NCI-H2171 (cell line): ENCODE measurements around the gene LUC7L2.
"Not testable (repeated sequence)": the region's sequence is repeated elsewhere in the genome, so short reads cannot be mapped to it uniquely, and the experiment has no call there.

ENCODE experiments used
- DNase-seq: peaks from one replicate; lab custom pipeline; 2025; lab: John Stamatoyannopoulos, UW

LUC7L2 gene, protein sequence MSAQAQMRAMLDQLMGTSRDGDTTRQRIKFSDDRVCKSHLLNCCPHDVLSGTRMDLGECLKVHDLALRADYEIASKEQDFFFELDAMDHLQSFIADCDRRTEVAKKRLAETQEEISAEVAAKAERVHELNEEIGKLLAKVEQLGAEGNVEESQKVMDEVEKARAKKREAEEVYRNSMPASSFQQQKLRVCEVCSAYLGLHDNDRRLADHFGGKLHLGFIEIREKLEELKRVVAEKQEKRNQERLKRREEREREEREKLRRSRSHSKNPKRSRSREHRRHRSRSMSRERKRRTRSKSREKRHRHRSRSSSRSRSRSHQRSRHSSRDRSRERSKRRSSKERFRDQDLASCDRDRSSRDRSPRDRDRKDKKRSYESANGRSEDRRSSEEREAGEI

DNA sequence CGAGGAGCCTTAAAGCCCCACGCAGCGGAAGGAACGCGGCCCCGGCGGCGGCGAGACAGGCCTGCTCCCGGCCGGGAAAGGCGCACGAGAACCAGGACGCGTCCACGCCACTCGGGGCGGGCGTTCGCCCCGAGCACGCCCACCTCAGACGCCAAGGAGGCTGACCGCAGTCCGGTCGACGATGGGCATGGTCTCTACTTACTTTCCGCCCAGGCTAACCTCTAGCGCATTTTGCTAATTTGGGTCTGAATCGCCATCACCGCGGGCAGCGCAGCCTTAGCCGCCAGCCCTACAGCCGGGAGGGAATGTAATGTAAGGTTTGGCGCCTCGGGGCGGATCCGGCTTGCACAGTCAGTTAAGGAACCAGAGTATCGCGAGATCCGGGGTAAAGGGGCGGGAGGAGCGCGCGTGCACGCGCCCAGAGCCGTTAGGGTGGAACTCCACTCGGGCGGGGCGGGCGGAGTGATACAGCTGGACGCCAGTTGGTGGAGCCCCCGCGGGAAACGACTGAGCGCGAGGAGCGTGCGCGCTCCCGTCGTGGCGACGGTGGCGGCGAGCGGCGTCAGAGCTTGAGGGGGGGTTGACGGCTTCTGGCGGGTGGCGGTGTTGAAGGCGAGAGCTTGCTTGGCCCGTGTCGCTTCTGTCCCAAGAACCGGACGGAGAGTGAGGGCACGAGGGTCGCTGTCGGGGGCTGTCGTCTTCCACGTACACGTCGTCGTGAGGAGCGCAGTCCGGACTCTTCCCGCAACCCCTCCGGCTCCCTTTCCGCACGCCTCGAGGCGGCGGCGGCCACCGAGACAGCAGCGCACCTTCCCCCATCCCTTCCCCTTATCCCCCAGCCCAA lies at the start of gene LUC7L2:
LUC7L2 (plus strand) TSS at position 529 of the 844 bp plus-strand sequence. CDS start 368 bp downstream, outside the sequence.
- peak; percentile 98 for DNase-seq

DNA sequence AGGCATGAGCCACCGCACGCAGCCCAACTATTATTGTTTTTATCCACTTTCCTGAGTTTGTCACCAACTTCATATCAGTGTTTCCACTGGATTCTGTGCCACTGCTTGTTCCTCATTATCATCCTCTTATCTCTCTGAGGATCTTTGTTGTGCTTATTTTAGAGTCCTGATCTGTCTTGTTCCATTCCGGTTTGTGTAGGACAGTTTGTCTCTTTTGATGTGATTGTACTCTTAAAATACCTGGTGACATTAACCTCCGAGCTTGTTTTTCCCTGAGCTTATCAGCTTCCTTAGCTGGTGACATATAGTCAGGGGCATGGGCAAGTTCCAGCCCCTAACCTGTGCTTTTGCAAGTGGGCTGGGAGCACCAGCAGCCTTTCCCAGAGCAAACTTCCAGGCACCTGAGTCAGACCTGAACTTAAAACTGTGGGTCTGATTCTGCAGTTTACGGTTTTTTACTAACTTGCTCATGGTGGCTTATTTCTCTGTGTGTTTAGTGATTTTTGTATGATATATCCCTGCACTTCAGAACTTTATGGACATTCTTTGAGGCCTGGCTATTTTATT lies 41.7 kb upstream of the LUC7L2 start:
- DNase-seq: no peak

DNA sequence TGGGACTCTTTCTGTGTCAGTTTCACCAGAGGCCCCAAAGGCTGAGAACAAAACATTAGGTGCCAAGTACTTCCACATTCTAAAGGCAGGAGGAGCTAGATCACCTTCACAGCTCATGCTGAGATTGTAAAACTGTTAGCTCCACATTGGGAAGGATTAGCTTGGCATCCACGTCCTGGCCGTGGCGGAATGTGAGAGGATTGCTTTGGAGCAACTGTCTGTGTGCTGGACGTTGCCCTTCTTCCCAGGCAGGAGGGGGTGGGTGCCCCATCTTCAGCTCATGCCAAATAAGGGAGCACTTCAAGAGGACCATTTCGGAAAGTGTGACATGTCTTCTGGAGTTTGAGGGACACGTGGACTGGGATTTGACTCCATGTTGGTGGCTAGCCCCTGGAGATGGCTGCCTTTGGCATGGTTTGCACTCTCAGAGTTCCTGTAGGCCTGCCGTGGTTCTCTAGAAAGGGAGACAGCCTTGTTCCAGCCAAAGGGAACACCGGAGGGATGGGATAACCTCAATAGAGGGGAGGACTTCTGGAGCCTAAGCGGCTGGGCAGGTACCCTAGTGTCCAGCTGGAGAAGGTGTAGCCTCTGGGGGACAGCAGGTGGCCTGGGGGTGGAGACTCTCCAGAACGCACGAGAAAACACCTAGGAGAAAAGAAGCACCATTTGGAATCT lies 38.5 kb upstream of the LUC7L2 start:
- no peak for DNase-seq

DNA sequence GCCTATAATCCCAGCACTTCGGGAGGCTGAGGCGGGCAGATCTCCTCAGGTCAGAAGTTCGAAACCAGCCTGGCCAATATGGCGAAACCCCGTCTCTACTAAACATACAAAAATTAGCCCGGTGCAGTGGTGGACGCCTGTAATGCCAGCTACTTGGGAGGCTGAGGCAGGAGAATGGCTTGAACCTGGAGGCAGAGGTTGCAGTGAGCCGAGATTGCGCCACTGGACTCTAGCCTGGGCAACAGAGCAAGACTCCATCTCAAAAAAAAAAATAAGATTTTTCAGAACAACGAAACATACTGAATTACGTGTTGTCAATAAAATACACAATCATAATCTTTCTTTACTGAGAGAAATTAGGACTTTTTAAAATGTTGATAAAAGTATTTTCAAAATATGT lies 35.0 kb upstream of the LUC7L2 start:
- DNase-seq: not testable (repeated sequence)

DNA sequence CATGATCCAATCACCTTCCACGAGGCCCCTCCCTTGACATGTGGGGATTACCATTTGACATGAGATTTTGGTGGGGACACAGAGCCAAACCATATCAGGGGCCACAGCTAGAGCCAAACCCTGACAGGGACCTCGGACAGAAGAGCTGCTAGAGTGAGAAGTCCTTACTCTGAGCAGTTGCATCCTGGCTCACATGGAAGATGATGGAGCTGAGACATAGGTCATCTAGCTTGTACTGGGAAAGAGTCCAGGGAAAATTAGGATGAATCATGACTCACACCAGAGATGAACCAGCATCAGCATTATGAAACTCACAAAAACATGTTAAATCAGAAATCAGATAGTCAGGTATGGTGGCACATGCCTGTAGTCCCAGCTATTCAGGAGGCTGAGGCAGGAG lies 31.3 kb upstream of the LUC7L2 start:
- no peak for DNase-seq

DNA sequence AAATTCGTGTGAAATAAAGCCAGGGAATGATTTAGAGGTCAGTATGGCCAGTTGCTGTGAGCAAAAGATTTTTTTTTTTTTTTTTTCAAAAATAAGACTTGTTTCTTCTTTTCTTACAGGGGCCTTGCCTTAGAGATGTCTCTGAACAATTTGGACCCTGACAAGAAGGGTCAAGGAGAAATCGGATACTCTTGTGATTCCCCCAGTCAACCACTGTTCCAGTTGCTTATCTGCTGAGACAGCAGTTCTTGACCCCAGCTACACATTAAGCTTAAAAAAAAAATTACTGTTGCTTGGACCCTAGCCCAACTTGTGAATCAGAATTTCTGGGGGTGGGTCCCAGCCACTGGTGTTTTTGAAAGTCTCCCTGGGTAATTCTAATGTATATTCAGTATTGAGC lies 30.6 kb upstream of the LUC7L2 start:
- DNase-seq: no peak

DNA sequence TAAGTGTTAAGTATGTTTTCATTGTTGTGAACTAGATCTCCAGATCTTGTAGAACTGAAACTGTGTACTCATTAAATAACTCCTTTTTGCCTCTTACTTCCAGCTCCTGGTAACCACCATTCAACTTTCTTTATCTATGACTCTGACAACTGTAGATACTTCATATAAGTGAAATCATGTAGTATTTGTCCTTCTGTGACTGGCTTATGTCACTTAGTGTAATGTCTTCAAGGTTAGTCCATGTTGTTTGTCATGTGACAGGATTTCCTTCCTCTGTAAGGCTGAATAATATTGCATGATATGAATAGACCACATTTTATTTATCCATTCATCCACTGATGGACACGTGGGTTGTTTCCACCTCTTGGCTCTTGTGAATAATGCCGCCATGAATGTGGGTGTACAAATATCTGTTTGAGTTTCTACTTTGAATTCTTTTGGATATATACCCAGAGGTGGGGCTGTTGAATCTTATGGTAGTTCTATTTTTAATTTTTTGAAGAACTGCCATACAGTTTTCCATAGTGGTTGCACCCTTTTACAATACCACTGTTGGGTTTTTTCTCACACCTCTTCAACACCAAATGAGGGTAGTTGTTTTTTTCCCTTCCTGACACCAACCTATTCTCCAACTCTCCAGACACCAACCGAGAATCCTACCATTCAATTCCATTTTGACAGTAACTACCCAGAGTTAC lies 29.2 kb upstream of the LUC7L2 start:
- DNase-seq: no peak

DNA sequence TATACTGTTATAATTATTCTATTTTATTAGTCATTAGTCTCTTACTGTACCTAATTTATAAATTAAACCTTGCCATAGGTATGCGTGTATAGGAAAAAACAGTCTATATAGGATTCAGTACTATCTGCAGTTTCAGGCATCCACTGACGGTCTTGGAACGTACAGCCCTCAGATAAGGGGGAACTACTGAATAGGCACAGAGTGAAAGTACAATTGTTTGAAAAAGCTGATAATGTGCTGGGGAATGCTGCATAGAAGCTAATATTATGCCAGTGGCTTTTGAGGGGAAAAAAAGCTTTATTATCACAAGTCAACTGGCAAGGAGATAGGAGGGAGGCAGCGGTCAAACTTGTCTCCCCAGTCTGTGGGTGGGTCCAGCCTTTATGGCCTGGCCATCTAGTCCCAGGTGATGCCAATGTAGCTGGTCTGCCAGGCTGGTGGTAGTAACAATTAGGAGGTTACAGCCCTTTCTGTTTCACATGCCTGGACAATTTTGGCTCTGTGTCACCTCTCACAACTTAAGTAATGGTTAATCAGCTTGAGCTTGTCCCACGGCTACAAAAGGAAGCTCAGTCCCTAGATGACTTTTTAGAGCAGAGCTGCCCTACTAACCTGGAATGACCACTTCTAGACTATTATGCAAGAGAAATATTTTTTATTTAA lies 26.9 kb upstream of the LUC7L2 start:
- no peak for DNase-seq

DNA sequence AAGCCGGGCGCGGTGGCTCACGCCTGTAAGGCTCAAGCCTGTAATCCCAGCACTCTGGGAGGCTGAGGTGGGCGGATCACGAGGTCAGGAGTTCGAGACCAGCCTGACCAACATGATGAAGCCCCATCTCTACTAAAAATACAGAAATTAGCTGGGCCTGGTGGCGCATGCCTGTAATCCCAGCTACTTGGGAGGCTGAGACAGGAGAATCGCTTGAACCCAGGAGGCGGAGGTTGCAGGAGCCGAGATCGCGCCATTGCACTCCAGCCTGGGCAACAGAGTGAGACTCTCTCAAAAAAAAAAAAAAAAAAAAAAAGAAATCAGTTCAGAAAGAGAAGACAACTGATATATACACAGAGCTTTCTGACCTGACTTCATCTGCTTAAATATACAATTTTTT lies 26.3 kb upstream of the LUC7L2 start:
- not testable (repeated sequence) for DNase-seq

DNA sequence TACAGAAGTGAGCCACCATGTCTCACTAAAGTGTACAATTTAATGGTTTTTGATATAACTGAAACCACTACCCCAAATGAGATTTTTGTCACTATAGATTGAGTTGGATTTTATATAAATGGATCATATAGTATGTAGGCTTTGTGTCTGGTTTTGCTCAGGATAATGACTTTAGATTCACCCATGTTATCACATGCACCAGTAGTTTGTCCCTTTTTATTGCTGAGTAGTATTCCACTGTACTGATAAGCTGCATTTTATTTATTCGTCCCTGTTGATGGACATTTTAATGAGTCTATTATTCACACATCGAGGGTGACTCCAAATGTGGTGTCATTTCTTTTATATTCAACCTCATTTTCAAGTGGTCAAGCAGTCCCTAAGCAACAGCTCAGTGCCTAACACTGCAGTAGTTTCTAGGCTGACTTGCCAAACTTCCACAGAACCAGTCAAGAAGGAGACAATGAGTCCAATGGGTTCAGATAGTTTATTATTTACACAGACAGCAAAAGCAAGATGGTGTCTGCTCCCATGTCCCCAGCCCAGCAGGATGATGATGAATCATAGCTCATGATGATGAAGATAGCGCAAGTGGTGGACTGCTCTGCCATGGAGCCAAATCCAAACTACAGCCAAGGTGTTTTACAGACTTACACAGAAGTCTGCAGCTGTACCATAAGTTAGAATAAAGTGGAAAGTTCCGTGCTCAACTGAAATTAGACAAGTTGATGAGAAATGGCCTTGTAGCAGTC lies 25.1 kb upstream of the LUC7L2 start:
- DNase-seq: no peak

DNA sequence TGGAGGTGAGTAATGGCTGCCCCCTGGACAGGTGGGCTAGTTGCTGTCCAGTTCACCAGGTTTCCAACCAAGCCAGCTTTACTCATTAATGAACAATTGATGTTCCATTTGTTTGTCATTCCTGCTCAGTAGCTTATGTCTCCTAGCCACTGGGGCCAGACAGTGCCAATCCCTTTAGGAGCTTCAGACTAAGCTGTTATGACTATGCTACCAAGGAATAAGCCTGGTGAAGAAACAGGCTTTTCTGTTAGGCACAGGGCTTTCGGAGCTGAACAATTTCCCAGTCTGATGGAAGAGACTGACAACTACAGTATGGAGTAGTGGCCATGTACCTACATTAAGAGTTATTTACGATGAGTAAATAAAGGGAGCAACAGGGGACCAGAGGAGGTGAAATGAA lies 20.7 kb upstream of the LUC7L2 start:
- DNase-seq: no peak

DNA sequence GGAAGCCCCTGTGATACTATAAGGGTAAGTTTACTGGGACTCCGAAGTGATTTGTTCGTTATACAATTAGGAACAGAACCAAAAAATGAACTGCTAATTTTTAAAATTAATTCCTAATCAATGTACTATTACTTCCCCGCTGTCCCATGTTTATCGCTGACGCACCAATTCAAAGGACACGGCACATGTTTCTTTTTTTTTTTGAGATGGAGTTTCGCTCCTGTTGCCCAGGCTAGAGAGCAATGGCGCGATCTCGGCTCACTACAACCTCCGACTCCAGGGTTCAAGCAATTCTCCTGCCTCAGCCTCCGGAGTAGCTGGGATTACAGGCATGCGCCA lies 20.0 kb upstream of the LUC7L2 start:
- DNase-seq: no peak

DNA sequence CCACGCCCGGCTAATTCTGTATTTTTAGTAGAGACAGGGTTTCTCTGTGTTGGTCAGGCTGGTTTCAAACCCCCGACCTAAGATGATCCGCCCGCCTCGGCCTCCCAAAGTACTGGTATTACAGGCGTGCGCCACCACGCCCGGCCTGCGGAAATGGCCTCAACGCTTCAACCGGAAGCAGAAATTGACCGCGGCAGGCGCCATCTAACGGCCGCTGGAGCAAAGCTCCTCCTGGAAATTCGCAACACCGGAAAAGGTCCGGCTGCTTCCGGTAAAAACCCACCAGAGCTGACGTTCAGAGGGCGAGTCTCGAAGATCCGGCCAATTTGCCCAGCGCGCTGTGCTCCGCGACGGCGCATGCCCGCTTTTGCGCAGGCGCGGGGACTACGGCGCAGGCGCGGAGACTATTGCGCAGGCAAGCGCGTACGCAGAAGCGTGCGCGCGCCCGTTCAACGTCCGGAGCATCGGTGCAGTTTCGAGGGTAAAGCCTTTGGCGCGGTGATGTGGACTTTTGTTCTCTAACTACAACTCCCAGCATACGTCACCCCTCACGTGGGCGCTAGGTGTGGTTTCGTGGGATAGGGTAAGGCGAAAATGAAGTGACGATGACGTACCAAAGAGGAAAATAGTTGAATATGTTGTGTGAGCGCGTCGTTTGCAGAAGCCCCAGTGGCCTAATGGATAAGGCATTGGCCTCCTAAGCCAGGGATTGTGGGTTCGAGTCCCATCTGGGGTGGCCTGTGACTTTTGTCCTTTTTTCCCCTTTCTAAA lies 19.5 kb upstream of the LUC7L2 start:
- DNase-seq: peak; percentile 100

DNA sequence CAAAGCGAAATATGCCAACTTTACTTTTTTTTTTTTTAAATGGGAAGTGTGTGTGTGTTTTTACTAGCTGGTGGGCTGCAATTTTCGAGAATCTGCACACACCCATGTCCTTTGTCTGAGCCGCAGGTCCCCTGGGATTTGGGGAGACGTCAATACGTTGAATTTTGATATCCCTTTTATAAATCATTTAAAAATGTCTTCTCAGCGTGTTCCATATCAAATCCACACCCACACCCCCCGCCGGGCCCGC lies 19.0 kb upstream of the LUC7L2 start:
- peak; percentile 85 for DNase-seq

DNA sequence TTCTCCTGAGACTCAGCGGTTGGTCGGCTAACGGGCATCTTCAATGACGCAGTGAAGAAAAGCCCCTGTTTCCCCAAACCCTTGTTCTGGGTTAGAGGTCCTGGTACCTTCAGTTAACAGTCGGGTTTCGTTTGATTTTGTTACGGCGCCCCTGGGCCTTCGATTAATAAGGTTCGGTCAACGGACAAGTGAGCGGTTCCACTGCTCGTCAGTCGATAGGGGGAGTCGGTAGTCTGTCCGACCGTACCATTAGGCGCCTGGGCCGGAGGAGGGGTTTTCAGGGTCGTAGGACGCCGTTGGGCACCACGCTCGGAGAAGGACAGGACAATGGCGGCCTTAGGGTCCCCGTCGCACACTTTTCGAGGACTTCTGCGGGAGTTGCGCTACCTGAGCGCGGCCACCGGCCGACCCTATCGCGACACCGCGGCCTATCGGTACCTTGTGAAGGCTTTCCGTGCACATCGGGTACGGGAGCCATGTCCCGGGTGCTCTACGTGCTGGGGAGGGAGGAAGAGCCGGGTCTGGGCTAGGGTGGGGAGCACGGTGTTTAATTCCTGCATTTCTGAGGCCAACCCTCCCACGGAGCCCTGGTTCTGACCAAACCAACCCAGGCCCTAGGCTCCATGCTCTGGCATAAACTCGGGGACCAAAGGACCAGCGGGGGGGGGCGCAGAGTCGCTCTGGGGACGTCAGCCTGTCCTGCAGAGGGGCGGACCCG lies 18.5 kb upstream of the LUC7L2 start, which contains the start of gene FMC1:
FMC1 (plus strand) TSS at position 280 of the 718 bp plus-strand sequence; CDS start at position 328, 48 bp downstream.
- DNase-seq: peak; percentile 92

DNA sequence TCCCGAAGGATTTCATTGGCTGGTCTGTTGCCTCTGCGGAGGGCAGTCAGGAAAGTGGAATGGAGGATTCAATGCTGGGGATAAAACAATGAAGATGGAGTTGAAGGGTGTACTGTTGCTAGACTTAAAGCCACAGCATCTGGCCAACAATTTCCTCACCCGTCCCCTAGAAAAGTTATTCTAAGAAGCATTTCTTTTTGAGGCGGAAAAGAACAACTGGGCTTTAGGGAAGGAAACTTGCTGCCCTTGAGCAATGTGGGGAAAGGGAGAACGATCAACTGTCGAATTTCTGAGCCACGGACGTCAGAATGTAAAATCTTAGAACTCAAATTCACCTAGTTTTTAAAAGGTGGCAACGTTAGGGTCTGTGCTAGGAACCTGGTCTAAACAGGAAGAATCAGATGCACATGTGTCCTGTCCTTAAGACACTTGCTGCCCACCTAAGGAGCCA lies 17.9 kb upstream of the LUC7L2 start:
- no peak for DNase-seq

DNA sequence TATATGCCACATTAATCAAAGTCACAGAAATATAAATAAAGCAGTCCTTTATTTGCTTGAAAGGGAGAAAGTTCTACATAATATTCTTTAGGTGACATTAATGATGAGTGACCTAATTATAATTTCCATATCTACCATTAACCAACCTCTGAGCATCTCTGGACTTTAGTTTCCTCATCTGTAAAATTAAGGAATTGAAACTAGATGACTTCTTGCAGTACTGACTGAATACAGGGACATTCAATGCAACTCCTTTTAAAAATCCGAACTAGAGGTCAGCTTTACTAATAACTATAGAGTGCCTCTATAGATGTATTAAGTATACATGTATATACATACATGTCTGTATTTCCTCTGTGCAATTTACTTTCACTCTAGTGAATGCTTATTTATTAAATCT lies 14.7 kb upstream of the LUC7L2 start:
- DNase-seq: no peak

DNA sequence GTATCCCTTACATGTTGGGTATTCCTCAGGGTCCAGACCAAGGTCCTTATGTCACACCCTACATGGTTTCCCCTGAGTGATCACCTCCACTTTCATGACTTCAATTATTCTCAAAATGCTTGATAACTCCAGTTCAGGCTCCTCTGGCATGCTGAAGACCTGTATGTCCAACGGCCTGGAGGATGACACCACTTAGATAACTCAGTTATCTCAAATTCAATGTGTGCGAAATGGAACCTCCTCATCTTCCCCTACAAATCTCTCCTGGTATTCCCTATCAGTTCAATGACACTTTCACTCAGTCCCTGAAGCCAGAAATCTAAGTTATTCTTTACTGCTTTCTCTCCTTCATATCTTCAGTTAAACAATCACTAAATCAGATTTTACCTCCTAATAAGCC lies 8.7 kb upstream of the LUC7L2 start:
- DNase-seq: no peak

DNA sequence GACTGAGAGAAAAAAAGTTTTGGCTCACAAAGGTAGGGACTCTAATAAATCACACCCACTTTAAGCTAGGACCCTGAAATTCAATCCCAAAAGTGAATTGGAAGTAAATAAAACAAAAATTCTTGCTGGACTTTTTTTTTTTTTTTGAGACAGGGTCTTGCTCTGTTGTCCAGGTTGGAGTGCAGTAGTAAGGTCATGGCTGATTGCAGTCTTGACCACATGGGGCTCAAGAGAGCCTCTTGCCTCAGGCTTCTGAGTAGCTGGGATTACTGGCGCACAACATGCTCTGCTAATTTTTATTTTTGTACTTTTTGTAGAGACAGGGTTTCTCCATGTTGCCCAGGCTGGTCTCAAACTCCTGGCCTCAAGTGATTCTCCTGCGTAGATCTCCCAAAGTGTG lies 5.0 kb upstream of the LUC7L2 start:
- no peak for DNase-seq
